Measurements from ENCODE around the gene CCNB1IP1. TPM values are rescaled to one million over a fixed set of nuclear protein-coding genes. Genes with fewer than 3 reads are reported as not detected.

The CCNB1IP1 gene
- total and polyA plus RNA-seq, 2 of the 8 experiments (the other 6 are each of a cell fraction or from before 2014, with no cell fraction given), result 173 to 277 TPM

- TF ChIP-seq TBP (IDR thresholded peaks at IDR 0.05; ENCODE audit: low read depth, low read length), result no peak
- TF ChIP-seq KDM1A (IDR thresholded peaks at IDR 0.05; ENCODE audit: borderline replicate concordance, low read length), result no peak
- no peak for TF ChIP-seq MAFK (IDR thresholded peaks at IDR 0.05; ENCODE audit: low read depth, low read length)
- no peak for TF ChIP-seq CEBPB (IDR thresholded peaks at IDR 0.05; ENCODE audit: low read depth, low read length)
- no peak for TF ChIP-seq GABPA (IDR thresholded peaks at IDR 0.05; ENCODE audit: borderline replicate concordance, insufficient read depth, low read length)
- TF ChIP-seq TAF1 (IDR thresholded peaks at IDR 0.05; ENCODE audit: low read depth, low read length), result no peak
- TF ChIP-seq BACH1 (IDR thresholded peaks at IDR 0.05; ENCODE audit: low read length), result no peak
- no peak for TF ChIP-seq JUND (IDR thresholded peaks at IDR 0.05; ENCODE audit: low read length)
- no peak for TF ChIP-seq SAP30 (IDR thresholded peaks at IDR 0.05; ENCODE audit: insufficient read depth, insufficient replicate concordance, low read length)
- no peak for TF ChIP-seq RNF2 (IDR thresholded peaks at IDR 0.05; ENCODE audit: borderline replicate concordance, low read depth, low read length, missing control alignments, poor library complexity, severe bottlenecking)
- TF ChIP-seq CHD1 (IDR thresholded peaks at IDR 0.05; ENCODE audit: low read depth, low read length), result no peak
- TF ChIP-seq NANOG (IDR thresholded peaks at IDR 0.05; ENCODE audit: insufficient read depth, low read depth, low read length, poor library complexity, severe bottlenecking), result no peak
- Histone ChIP-seq H3K79me1 (ENCODE audit: low read depth, low read length) (no peaks in the 10 kb centered on the region), H3K23ac (ENCODE audit: insufficient read length) (no peak overlapping the region), H2BK5ac (ENCODE audit: low read depth, low read length) (no peak overlapping the region), H3K4me2 (ENCODE audit: insufficient read depth in 1 of 2, low read depth in 2 of 2, low read length in 2 of 2) (no peak overlapping the region), H3K4me1 (replicated peaks in 1 of 4; ENCODE audit: control insufficient read depth in 3 of 4, insufficient read depth in 4 of 4, low read length in 3 of 4) (no peaks in the 10 kb centered on the region), H2AFZ (ENCODE audit: low read length) (no peak overlapping the region), H4K5ac (ENCODE audit: insufficient read length, low read depth, low read length) (no peak overlapping the region), H3K4me3 (ENCODE audit: extremely low read depth in 1 of 4, insufficient read depth in 2 of 4, low read depth in 3 of 4, low read length in 4 of 4) (no peak overlapping the region), H4K91ac (replicated peaks; ENCODE audit: insufficient read length, low read length) (no peak overlapping the region), H2BK15ac (ENCODE audit: low read length) (no peak overlapping the region), H3K9ac (replicated peaks in 1 of 4; ENCODE audit: extremely low read depth in 1 of 4, low read depth in 3 of 4, low read length in 3 of 4) (no peak overlapping the region), H2BK20ac (ENCODE audit: low read length) (no peak overlapping the region), H2BK12ac (ENCODE audit: low read depth, low read length) (no peak overlapping the region), H4K8ac (ENCODE audit: extremely low read depth, insufficient read depth, low read length) (no peak overlapping the region), H3K4ac (replicated peaks; ENCODE audit: insufficient read length, low read depth, low read length) (no peak overlapping the region), H3K36me3 (ENCODE audit: control insufficient read depth in 2 of 4, insufficient read depth in 4 of 4, low read length in 3 of 4) (peaks cover 0 to 9% (median 0%) of the 10 kb centered on the region in 4 experiments; a peak in 1 of 8 replicates), H3K79me2 (ENCODE audit: control insufficient read depth in 1 of 2, insufficient read depth in 2 of 2, low read length in 2 of 2) (no peaks in the 10 kb centered on the region), H3K18ac (ENCODE audit: extremely low read depth, low read length) (no peak overlapping the region), H3K9me3 (ENCODE audit: insufficient read depth in 2 of 2, low read depth in 1 of 2, low read length in 1 of 2) (peaks cover 13 to 16% of the 10 kb centered on the region in 2 experiments; a peak in 3 of 4 replicates), H3K56ac (replicated peaks; ENCODE audit: insufficient read length, low read depth, low read length) (no peak overlapping the region), H2BK120ac (replicated peaks; ENCODE audit: low read depth, low read length) (no peak overlapping the region), H2AK5ac (ENCODE audit: low read depth, low read length) (no peak overlapping the region), H3K14ac (ENCODE audit: insufficient read length) (no peak overlapping the region), H3K27me3 (replicated peaks in 1 of 4; ENCODE audit: control insufficient read depth in 3 of 4, extremely low read depth in 1 of 4, insufficient read depth in 3 of 4, low read length in 3 of 4) (no peaks in the 10 kb centered on the region), H3K27ac (ENCODE audit: low read depth, low read length) (no peak overlapping the region), H4K20me1 (replicated peaks in 1 of 2; ENCODE audit: control insufficient read depth in 1 of 2, insufficient read depth in 2 of 2, low read length in 2 of 2) (no peaks in the 10 kb centered on the region), H3K23me2 (ENCODE audit: low read depth, low read length) (no peaks in the 10 kb centered on the region)
- POLR2A ChIA-PET (ENCODE audit: partially characterized antibody), result interaction anchor here (0.8 kb wide), 1 partner anchor 30 kb away, joined by 3 read pairs; no protein-coding TSS in a partner anchor
- 84% methylated on average over 1 of the region's 1 CpG; no CpG with 5 or more reads in 1 of the 2 experiments for WGBS, 2 experiments (ENCODE audit: extremely low coverage in 1 of 2, insufficient coverage in 1 of 2, insufficient read length in 1 of 2, insufficient replicate concordance in 2 of 2, low coverage in 1 of 2, low lambda C conversion rate in 2 of 2, missing lambda C conversion rate in 1 of 2)
- FAIRE-seq (no peak), DNase-seq (ENCODE audit: low read depth in 1 of 2, low spot score in 2 of 2) (no peak)
- CTCF ChIA-PET (ENCODE audit: partially characterized antibody), result no interaction called here
Measured at GRCh38 chr14:20278414-20278813, 54.7 kb downstream of the CCNB1IP1 start.
